GM10248 (cell line): ENCODE measurements around the gene TSPAN1.

Experiments used
- CTCF ChIA-PET: fragments of 300-600 bp; sonication (Branson Sonifier 250); formaldehyde crosslinking; extraction: SDS; loops from one replicate; lab custom pipeline; 2021; ENCODE audit warnings: antibody characterized with exemption; lab: Yijun Ruan, JAX
- POLR2A ChIA-PET: fragments of 350-650 bp; sonication (Branson Sonifier 250); formaldehyde crosslinking; extraction: SDS; loops from one replicate; lab custom pipeline; 2020; ENCODE audit warnings: antibody characterized with exemption; lab: Yijun Ruan, JAX
- DNase-seq: peaks from one replicate; pipeline ENCODE4 v3.0.0; 2012; ENCODE audit errors: extremely low spot score
- TF ChIP-seq, protein P1 (sequence below): IDR thresholded peaks from 2 replicates; pipeline ENCODE4 v1.5.1; 2012; ENCODE audit warnings: mild to moderate bottlenecking, low read depth; ENCODE audit errors: extremely low read depth, missing control alignments, control extremely low read depth

TSPAN1 gene

DNA sequence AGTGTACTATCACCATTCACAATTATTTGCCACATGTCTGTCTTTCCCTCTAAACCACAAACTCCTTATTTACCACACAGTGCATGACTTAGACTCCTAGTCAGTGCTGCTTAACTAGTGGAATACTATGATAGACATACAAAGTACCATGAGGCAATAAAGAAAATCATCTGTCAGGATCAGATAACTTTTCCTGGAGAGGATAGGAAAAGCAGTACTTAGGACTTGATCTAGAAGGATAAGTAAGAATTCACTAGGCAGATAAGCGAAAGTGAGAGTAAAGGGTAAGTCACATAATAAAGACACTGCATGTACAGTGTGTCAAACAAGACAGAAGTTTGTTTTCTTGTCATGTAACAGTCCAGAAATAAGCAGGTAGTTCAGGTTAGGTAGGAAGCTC lies 21.2 kb upstream of the TSPAN1 start:
- ChIA-PET CTCF (no interaction called here), POLR2A (interaction anchor here (1.0 kb wide), 1 partner anchor 21 kb away, joined by 3 read pairs; the partner anchor contains the start of gene PIK3R3)
- TF ChIP-seq, protein P1, sequence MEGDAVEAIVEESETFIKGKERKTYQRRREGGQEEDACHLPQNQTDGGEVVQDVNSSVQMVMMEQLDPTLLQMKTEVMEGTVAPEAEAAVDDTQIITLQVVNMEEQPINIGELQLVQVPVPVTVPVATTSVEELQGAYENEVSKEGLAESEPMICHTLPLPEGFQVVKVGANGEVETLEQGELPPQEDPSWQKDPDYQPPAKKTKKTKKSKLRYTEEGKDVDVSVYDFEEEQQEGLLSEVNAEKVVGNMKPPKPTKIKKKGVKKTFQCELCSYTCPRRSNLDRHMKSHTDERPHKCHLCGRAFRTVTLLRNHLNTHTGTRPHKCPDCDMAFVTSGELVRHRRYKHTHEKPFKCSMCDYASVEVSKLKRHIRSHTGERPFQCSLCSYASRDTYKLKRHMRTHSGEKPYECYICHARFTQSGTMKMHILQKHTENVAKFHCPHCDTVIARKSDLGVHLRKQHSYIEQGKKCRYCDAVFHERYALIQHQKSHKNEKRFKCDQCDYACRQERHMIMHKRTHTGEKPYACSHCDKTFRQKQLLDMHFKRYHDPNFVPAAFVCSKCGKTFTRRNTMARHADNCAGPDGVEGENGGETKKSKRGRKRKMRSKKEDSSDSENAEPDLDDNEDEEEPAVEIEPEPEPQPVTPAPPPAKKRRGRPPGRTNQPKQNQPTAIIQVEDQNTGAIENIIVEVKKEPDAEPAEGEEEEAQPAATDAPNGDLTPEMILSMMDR: no peak
- DNase-seq: no peak

DNA sequence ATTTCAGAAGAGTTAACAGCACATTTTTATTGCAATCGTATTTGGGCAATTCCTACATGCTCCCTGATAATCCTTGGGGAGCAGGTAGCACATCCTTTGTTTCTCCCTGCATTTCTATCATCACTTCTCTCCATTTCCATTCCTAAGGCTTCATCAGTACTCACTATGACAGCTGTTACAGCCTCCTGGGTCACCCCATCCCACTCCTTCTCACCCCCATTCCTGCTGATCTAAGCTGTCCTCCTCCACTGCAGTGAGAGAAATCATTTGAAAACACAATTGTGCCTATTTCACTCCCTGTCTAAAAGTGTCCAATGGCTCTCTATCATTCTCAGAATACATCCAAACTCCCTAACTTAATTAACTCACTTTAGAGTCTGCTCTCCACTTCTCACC lies 17.0 kb upstream of the TSPAN1 start:
- POLR2A ChIA-PET: no interaction called here
- TF ChIP-seq, protein P1: no peak
- CTCF ChIA-PET: interaction anchor here (0.5 to 2.6 kb wide), 10 partner anchors 9 to 1320 kb away, joined by 3 to 19 read pairs (median 4); partner anchors contain the start of gene TSPAN1
- DNase-seq: no peak

DNA sequence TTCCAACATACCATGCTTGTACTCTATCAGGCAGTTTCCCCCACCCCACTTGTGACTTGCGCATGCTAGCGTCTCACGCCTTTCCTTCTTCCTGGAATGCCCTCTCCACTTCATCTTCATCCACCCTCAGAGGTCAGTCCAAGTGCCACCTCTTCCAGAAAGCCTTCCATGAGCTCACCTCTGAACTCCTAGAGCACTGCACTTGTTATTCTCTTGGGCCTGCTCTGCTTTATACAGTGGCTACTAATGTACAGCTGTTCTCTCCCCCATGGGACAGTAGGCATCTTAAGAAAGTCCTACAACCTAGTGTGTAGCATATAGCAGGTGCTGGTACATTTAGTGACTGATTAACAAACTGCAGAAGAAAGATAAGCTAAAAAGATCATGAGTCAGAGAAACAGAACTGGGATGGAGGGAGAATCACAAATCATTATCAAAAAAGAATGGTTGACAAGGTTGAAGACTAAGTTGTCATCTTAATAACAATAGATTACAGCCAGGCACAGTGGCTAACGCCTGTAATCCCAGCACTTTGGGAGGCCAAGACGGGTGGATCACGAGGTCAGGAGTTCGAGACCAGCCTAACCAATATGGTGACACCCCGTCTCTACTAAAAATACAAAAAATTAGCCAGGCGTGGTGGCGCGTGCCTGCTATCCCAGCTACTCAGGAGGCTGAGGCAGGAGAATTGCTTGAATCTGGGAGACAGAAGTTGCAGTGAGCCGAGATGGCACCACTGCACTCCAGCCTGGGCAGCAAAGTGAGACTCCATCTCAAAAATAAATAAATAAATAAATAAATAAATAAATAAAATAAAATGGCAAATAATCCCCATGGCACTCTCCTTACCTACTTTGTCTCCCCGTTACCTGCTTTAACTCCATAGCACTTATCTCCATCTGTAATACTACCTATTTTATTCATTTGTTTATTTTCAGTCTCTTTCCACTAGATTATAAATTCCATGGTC lies 16.3 kb upstream of the TSPAN1 start:
- POLR2A ChIA-PET: no interaction called here
- TF ChIP-seq, protein P1: no peak
- no peak for DNase-seq
- CTCF ChIA-PET: interaction anchor here (0.5 to 2.6 kb wide), 8 partner anchors 9 to 1320 kb away, joined by 3 to 19 read pairs (median 4); no protein-coding TSS in a partner anchor

DNA sequence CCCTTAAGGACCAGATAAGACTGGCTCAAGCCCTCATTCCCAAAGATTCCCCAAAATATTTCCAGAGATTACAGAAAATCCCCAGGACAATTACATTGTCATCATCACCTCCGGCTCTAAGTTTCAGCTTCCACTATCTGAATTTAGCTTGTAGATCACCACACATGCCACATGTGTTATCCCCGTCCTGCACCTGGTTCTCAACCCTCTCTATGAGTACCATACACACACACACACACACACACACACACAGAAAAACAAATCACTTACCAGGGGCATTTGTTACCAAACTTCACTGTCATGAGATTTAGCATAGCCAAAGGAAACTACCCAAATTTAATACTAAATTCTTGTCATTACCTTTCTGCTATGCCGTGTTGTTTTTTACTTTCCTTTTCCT lies 15.4 kb upstream of the TSPAN1 start:
- ChIA-PET CTCF (interaction anchor here (1.1 to 2.1 kb wide), 3 partner anchors 10 to 25 kb away, joined by 4 to 9 read pairs (median 6); no protein-coding TSS in a partner anchor), POLR2A (no interaction called here)
- TF ChIP-seq, protein P1: no peak

DNA sequence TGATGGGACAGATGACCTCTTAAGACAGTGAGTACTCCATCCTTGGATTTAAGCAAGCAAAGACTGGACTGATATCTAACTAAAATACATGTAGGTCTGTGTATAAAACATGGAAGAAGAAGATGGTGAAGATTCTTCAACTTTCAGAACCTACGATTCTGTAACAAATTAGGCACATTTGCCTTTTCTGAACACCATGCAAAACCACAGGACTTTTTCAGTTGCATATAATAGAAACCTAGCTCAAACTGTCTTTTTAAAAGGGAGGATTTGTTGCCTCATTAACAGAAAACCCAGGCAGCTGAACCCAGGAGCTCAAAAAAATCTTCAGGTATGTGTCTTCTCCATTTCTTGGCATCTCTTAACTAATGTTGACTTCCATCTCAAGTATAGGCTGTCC lies 14.7 kb upstream of the TSPAN1 start:
- DNase-seq: no peak
- TF ChIP-seq, protein P1: no peak
- CTCF ChIA-PET: interaction anchor here (1.1 to 2.1 kb wide), 3 partner anchors 9 to 26 kb away, joined by 4 to 9 read pairs (median 6); no protein-coding TSS in a partner anchor
- POLR2A ChIA-PET: no interaction called here

More for the DNA sequence above, 15.4 kb upstream of the TSPAN1 start:
- DNase-seq: no peak
